Uterus (tissue), 4 donors: Measurements from ENCODE around the gene DUSP22. TPM values are rescaled to one million over a fixed set of nuclear protein-coding genes. Genes with fewer than 3 reads are reported as not detected.

Experiments
- DNase-seq, 2 donors: peaks; one replicate each; pipeline ENCODE4 v3.0.0-alpha.2; 2019 to 2020
- H3K27ac ChIP-seq, 2 donors: fragments of 200-600 bp; sonication (generic); 1 replicate in 1 of 2; 2 replicates in 1 of 2; pipeline ENCODE4 v1.5.1; 2016 to 2018
- H3K27me3 ChIP-seq, 2 donors: fragments of 200-600 bp; sonication (generic); one replicate each; pipeline ENCODE4 v1.5.1; 2018 to 2019; ENCODE audit warnings: control low read depth in 1 of 2
- H3K36me3 ChIP-seq, 2 donors: fragments of 200-600 bp; sonication (generic); one replicate each; pipeline ENCODE4 v1.5.1; 2019; ENCODE audit warnings: control low read depth in 1 of 2
- H3K4me1 ChIP-seq, 2 donors: fragments of 200-600 bp; sonication (generic); one replicate each; pipeline ENCODE4 v1.5.1; 2018 to 2019; ENCODE audit warnings: control low read depth in 1 of 2
- H3K4me3 ChIP-seq, 2 donors: fragments of 200-600 bp; sonication (generic); 1 replicate in 1 of 2; 2 replicates in 1 of 2; pipeline ENCODE4 v1.5.1; 2018 to 2019; ENCODE audit warnings: mild to moderate bottlenecking in 1 of 2
- H3K9me3 ChIP-seq, 2 donors: fragments of 200-600 bp; sonication (generic); one replicate each; pipeline ENCODE4 v1.5.1; 2019; ENCODE audit warnings: control low read depth in 1 of 2
- CTCF ChIP-seq, 4 experiments: fragments of 200-600 bp in 2 of 4; fragments of 450-650 bp in 2 of 4; sonication (generic) in 2 of 4; IDR thresholded peaks; one replicate each; pipeline ENCODE4 v1.5.1; 2016 to 2019; ENCODE audit warnings: antibody characterized with exemption in 4 of 4, mild to moderate bottlenecking in 2 of 4, moderate library complexity in 1 of 4
- POLR2A ChIP-seq, 2 donors: fragments of 450-650 bp; IDR thresholded peaks; one replicate each; pipeline ENCODE4 v1.6.1; 2016; ENCODE audit warnings: antibody characterized with exemption in 2 of 2, mild to moderate bottlenecking in 1 of 2, moderate library complexity in 1 of 2
- intact Hi-C: fragments of 100-400 bp; cut with DNase I; formaldehyde crosslinking; loops from one replicate; pipeline ENCODE4 v1.15.1; 2023; ENCODE audit warnings: low total_unique reads
- total RNA-seq, 4 donors: library from RNA; depleted of rRNA in 3 of 4; stranded (reverse); fragments of >200 nt in 3 of 4; gene quantifications; one replicate each; pipeline versions ENCODE4 v1.1.0 to v1.2.4, GENCODE V29; 2014 to 2023
- donor health status: DM: yes; HTN: yes; CAD: no.

DUSP22 gene
- total RNA-seq, 4 donors from 2014 or later = 22.8 to 78.5 (median 46.0) TPM

GRCh38 chr6:346386-347030 lies 54.2 kb downstream of the DUSP22 start:
- Histone ChIP-seq H3K27me3 (no peaks in the 10 kb centered on the region), H3K4me3 (no peak overlapping the region), H3K27ac (no peak overlapping the region), H3K36me3 (no peaks in the 10 kb centered on the region), H3K9me3 (no peaks in the 10 kb centered on the region), H3K4me1 (no peaks in the 10 kb centered on the region)
- peak in 1 of 2 donors; percentile 44 for DNase-seq
- TF ChIP-seq POLR2A (IDR thresholded peaks at IDR 0.05) (no peak), CTCF (IDR thresholded peaks at IDR 0.05) (no peak)
- intact Hi-C loops = no loop called here

DNA sequence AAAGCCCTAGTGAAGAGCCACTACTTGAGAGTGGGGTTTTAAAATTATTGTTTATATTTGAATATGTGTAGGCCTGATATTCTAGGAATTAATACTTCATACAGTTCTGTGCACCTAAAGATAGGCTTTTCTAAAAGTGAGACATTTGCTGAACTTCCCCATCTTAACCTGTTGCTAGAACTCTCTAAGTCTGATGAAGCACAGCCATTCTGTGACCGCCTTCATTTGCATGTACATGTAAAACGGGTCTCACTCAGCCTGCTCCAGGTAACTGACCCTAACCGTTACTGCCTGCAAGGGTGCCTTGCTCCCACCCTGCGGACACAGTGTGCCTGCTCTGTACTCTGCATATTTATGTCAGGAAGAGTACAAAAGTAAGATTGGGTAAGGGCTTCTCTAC lies 54.9 kb downstream of the DUSP22 start:
- H3K27me3 ChIP-seq = no peaks in the 10 kb centered on the region
- no peak overlapping the region for H3K27ac ChIP-seq
- H3K36me3 ChIP-seq = no peaks in the 10 kb centered on the region
- no peak for DNase-seq
- no peaks in the 10 kb centered on the region for H3K4me1 ChIP-seq
- H3K9me3 ChIP-seq = no peaks in the 10 kb centered on the region
- intact Hi-C loops = no loop called here
- TF ChIP-seq POLR2A (IDR thresholded peaks at IDR 0.05) (no peak), CTCF (IDR thresholded peaks at IDR 0.05) (no peak)
- H3K4me3 ChIP-seq = no peak overlapping the region

DNA sequence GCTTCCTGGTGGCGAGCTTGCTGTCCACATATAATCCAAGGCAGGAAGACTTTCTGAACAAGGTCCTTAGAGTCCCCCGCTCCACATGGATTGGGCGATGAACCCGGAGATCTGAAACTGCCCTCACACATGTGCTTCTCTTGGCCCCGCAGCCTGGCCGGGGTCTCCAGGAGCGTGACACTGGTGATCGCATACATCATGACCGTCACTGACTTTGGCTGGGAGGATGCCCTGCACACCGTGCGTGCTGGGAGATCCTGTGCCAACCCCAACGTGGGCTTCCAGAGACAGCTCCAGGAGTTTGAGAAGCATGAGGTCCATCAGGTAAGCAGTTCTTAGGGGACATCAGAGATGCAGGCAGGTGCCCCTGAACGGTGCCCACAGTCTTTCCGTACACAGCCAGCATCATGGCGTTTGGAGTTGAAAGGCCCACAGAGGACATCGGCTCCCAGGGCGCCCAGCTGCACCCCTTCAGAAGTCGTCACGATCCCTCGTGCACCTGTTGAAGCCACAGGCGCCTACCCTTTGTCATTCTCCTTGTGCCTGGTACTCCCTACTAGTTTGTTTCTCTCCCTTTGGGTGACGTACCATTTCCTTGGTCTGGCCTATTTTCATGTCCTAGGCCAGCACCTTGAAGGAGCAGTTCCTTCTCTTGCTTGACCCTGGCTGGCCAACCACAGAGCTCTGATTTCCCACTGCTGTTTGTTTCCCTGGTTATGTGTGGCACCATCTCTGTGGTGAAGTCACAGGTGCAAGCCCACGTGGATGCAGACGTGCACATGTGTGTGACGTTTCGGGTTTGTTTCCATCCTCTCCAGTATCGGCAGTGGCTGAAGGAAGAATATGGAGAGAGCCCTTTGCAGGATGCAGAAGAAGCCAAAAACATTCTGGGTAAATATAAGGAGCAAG lies 55.9 kb downstream of the DUSP22 start:
- intact Hi-C loops = no loop called here

GRCh38 chr6:348860-349396 lies 56.6 kb downstream of the DUSP22 start:
- H3K27ac ChIP-seq = no peak overlapping the region
- no peaks in the 10 kb centered on the region for H3K4me1 ChIP-seq
- H3K9me3 ChIP-seq = no peaks in the 10 kb centered on the region
- H3K36me3 ChIP-seq = no peaks in the 10 kb centered on the region
- intact Hi-C loops = no loop called here
- H3K4me3 ChIP-seq = no peak overlapping the region
- no peak for DNase-seq
- H3K27me3 ChIP-seq = no peaks in the 10 kb centered on the region
- TF ChIP-seq POLR2A (IDR thresholded peaks at IDR 0.05) (no peak), CTCF (IDR thresholded peaks at IDR 0.05) (no peak)

More for the DNA sequence above, 55.9 kb downstream of the DUSP22 start:
- no peaks in the 10 kb centered on the region for H3K27me3 ChIP-seq
- H3K4me1 ChIP-seq = no peaks in the 10 kb centered on the region
- no peak for TF ChIP-seq CTCF (IDR thresholded peaks at IDR 0.05)
- H3K9me3 ChIP-seq = no peaks in the 10 kb centered on the region
- H3K4me3 ChIP-seq = no peak overlapping the region
- DNase-seq = no peak
- no peaks in the 10 kb centered on the region for H3K36me3 ChIP-seq
- no peak overlapping the region for H3K27ac ChIP-seq

DNA sequence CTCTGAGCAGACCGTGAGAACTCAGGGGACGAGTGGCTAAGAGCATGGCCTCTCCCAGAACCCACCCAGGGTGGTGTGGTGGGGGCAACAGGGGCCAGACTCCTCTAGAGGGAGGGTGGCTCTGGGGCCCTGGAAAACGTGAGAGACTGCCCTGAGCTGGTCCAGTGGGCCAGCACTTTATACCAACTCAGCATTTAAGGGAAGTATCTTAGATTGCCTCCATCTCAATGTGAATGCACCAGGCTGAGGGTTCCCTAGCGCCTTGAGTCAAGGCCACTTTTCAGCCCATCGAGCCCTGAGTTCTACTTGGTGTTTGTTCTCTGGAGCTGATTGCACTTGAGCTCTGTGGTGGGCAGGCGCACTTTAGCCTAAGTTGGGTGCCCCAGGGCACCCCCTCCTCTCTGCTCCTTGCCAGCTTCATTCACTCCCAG lies 57.2 kb downstream of the DUSP22 start:
- no peak for DNase-seq
- intact Hi-C loops = no loop called here
- no peaks in the 10 kb centered on the region for H3K27me3 ChIP-seq
- TF ChIP-seq CTCF (IDR thresholded peaks at IDR 0.05) (no peak), POLR2A (IDR thresholded peaks at IDR 0.05) (no peak)
- no peak overlapping the region for H3K27ac ChIP-seq
- H3K36me3 ChIP-seq = no peaks in the 10 kb centered on the region
- H3K9me3 ChIP-seq = no peaks in the 10 kb centered on the region
- H3K4me3 ChIP-seq = no peak overlapping the region
- no peaks in the 10 kb centered on the region for H3K4me1 ChIP-seq
